Activated CD8-positive, alpha-beta memory T cell treated with anti-CD3 and anti-CD28 coated beads, Interleukin-2, amount 50 U/mL, for 48 hours (primary cell): Measurements from ENCODE around the gene LINC00632.
A peak's percentile ranks its signal among the peaks of the same experiment; 100 is the strongest.

ENCODE experiments used
- DNase-seq: peaks from one replicate; pipeline ENCODE4 v3.0.0-alpha.2; 2020

LINC00632 gene

GRCh38 chrX:140765043-140765784 is 55.7 kb downstream of the LINC00632 start:
- DNase-seq, result peak; percentile 40

GRCh38 chrX:140766024-140766611 is 56.6 kb downstream of the LINC00632 start:
- DNase-seq, result peak; percentile 60

DNA sequence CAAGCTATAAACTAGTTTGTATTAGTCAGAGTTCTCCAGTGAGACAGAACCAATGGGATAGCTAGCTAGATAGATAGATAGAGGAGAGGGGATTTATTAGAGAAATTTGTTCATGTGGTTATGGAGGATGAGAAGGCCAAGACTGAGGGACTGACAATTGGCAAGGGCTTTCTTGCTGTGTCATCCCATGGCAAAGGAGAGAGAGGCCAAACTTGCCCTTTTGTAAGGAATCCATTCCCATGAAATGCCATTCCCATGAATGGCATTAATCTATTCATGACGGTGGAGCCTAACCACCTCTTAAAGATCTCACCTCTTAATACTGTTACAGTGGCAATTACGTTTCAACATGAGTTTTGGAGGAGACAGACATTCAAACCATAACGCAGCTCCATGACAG is 58.1 kb downstream of the LINC00632 start:
- DNase-seq, result no peak

DNA sequence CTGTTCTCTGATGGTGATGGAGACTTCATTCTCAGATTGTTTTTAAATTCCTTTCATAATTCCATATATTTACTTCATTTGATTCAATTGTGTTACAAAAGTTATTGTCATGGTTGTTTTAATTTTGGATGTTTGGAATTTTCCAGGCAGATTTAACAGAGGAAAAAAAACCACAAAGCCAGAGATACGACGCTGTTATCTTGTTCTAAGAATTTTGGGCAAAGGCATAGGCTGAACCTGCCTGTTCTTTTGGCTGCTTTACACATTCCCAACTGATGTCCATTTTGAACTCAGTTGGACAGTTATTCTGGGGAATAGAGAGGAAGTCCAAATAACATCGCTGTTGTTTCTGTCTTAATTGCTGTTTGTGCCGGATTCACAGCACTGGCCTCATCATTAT is 65.7 kb downstream of the LINC00632 start:
- DNase-seq, result no peak

DNA sequence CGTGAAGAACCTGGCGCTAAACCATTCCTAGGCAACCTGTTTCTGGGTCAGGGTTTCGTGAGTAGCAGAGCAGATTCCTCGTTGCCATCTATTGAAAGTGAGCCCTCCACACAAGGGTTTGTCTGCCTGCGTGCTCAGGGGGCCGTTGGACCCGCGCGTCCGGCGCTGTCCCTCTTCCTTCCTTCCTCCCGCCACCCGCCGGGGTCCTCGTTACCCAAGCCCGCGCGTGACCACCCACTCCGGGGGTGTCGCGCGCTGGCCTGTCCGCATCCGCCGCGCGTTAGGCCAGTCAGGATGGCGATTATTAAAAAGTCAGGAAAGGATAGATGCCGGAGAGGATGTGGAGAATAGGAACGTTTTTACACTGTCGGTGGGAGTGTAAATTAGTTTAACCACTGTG is 66.8 kb downstream of the LINC00632 start:
- DNase-seq, result no peak

DNA sequence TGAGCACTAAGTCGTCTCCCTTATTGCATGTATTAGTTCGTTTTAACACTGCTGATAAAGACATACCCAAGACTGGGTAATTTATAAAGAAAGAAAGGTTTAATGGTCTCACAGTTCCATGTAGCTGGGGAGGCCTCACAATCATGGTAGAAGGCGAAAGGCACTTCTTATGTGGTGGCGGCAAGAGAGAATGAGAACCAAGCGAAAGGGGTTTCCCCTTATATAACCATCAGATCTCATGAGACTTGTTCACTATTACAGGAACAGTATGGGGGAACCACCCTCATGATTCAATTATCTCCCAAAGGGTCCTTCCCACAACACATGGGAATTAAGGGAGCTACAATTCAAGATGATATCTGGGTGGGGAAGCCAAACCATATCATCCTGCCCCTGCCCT is 85.1 kb downstream of the LINC00632 start:
- DNase-seq, result no peak

DNA sequence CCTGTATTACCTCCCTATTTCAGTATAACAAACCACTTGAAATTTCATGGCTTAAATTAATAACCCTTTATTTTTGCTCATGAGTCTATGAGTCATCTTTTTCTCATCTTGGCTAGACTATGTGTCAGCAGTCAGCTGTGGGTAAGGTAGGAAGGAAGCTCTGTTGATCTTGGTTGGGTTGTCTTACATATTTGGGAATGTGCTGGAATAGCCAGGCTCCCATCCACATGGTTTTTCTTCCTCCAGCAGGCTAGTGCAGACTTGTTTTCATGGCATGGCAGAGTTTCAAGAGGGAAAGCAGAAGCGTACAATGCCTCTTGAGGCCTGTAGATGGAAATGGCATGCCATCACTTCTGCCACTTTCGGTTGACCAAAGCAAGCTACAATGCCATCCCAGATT is 89.7 kb downstream of the LINC00632 start:
- DNase-seq, result no peak

DNA sequence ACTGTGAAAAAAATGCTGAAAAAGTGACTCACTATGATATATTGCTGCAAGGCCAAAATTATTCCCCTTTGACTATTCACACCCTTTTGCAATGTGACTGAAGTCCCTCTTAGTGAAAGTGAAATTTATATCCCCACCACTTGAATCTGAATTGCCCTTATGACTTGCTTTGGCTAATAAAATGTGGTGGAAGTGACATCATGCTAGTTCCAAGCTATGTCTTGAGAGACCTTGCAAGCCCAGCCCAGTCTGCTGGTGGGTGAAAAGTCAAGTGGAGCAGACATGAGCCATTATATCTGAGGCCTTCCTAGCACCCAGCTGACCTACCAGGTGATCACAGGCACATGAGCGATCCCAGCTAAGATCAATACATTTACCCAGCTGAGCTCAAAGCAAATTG is 94.7 kb downstream of the LINC00632 start:
- DNase-seq, result no peak

DNA sequence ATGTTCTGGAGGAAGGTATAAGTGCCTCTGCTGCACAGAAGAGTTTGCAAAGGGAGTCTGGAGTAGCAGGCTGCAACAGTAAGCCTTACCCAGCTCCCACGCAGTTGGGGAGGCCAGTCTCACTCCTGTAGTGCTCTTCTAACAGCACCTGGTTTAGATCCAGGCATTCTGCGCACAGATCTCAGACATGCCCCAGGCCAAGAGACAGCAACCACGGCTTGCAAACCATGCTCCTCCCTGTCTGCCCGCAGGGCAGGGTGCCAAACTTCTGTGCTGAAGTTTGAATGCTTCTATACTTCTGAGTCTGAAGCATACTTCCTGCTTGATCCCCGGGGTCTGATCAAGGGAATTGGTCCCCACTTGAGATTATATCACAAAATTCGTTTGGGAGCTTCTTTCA is 106.3 kb downstream of the LINC00632 start:
- no peak for DNase-seq

DNA sequence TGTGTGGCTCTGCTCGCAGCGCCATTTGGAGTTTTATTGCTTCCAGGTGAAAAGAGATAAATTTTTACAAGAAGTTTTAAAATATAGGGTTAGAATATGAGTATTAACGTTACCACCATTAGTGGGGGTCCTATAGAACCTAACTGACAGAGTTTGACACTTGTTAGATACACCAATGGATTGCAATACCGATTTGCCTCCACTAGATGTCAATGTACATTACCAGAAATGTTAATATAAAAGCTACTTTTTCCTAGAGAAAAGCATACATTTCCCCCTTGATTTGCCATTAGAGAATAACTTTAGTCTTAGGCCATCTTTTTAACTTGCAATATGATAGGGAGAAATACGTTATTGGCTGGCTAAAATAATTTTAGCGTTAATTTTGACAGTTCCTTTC is 108.4 kb downstream of the LINC00632 start:
- DNase-seq, result no peak

DNA sequence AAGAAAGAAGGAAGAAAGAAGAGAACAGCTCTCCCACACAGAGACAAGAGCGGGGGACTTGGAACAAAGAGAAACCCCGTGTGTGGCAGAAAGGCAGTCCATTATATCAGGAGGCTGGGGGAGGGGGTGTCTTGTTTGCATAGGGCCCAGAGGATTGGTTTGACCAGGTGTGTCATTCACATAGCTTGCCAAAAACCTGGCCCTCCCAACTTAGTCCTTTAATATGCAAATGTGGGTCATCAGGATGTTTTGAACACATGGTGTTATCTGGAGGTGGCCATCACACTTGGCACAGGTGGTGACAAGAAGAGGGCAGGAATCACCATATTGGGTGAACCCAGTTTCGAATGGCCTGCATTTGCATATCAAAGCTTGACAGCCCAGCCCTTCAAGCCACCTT is 111.7 kb downstream of the LINC00632 start:
- DNase-seq, result no peak

DNA sequence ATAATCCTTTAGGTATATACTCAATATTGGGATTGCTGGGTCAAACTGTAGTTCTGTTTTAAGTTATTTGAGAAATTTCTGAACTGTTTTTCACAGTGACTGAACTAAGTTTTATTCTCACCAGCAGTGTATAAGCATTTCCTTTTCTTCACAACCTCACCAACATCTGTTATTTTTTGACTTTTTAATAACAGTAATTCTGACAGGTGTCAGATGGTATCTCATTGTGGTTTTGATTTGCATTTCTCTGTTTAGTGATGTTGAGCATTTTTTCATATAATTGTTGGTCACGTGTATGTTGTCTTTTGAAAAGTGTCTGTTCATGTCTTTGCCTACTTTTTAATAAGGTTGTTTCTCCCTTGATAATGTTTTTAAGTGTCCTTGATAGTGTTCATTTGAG is 112.6 kb downstream of the LINC00632 start:
- no peak for DNase-seq

- no peak for DNase-seq
Observed at GRCh38 chrX:140822861-140823260, 113.3 kb downstream of the LINC00632 start.

GRCh38 chrX:140836874-140837273 is 127.3 kb downstream of the LINC00632 start:
- DNase-seq, result no peak
